ENCODE measurements around the gene FAIM.
"Not testable (repeated sequence)": the region's sequence is repeated elsewhere in the genome, so short reads cannot be mapped to it uniquely, and the experiment has no call there.

FAIM gene

DNA sequence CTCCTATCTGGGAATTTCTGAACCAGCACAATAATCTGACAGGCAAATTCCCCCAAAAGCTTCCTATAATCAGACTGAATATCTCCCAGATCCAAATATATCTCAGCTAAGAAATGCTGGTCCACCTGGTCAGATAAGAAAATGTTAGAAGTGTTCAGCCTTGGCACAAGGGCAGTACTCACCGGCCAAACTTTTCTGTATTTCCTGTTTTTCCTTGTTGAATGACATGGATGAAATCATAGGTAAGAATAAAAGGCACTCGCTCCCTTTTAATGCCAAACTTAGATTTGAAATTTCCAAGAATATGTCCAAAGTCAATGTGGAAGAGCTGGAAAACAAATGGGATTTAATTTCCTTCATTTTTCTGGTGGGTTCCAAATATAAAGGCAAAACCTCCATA, 48.9 kb downstream of the FAIM start:
- no peak overlapping the region for H3K4me3 ChIP-seq (ENCODE audit: low read length)
- no peak for DNase-seq (ENCODE audit: low read depth, low spot score)

DNA sequence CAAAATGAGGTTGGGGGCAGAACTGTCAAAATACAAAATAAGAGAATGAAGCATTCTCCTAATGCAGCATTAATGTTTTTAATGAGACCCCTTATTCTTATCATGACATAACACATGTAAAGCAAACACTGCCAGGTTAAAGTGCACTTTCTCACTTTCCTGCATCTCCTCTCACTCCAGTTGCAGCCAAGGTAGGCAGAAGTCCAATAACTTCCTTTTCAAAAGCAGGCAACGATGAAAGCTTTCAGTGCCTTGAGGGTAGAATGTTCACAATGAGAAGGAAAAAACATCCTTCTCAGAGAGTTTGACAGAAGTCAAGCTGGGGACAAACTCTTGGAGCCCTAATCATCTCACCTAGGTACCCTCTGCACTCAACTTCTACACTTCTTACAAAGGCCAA, 59.5 kb downstream of the FAIM start:
- no peak overlapping the region for H3K4me3 ChIP-seq (ENCODE audit: low read length)
- no peak for DNase-seq (ENCODE audit: low read depth, low spot score)

DNA sequence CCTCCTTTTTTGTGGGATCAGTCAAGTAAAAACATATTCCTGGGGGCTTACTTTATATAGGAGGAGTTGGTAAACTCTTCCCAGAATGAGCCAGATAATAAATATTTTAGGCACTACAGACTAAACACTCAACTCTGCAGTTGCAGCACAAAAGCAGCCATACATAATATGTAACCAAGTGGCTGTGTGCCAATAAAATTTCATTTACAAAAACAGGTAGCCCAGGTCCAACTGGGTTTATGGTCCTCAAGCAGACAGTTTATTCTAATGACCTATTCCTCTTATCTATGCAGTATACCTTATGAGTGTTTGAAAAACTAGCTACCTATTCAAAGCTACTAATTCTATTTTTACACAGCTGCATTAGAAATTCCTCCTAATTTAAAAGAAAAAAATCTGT, 61.8 kb downstream of the FAIM start:
- DNase-seq (ENCODE audit: low read depth, low spot score) = no peak
- no peak overlapping the region for H3K4me3 ChIP-seq (ENCODE audit: low read length)

DNA sequence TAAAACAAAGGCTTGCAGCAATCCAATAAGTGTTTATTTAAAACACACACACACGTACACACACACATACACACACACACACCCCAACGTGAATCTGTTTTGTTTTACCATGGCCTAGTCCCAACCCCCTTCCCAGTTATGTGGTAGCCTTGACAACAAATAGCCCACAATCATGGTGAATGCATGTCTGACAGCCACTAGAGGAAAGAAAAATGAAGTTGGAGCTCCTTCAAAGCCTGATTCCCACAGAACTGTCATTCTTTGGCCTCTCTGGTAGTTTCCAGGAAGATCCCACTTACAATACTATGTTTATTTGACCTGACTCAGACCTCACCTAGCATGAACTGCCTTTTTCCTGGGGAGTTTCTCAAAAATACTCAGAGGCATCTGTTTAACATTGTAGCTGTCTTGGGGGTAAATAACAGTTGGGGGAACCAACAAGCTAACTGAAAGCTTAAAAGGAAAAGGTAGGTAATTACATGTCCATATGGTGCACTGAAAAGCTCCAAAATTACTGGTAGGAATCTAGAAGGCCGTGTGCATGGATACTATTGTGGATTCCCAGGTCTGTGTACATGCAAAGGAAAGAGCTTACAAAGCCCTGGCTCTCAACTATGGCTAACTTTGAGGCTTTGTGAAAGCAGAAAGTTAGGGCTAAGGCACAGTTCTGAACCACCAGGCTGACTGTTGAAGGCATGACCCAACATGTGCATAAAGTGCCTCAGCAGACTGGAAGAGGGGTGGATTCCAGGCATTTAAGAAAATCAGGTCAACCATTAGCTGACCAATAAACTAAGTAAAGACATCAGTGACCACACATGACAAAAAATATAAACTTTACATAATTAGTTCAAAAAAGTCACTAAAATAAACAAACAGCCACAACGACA, 65.3 kb downstream of the FAIM start:
- no peak for DNase-seq (ENCODE audit: low read depth, low spot score)
- H3K4me3 ChIP-seq (ENCODE audit: low read length) = no peak overlapping the region

DNA sequence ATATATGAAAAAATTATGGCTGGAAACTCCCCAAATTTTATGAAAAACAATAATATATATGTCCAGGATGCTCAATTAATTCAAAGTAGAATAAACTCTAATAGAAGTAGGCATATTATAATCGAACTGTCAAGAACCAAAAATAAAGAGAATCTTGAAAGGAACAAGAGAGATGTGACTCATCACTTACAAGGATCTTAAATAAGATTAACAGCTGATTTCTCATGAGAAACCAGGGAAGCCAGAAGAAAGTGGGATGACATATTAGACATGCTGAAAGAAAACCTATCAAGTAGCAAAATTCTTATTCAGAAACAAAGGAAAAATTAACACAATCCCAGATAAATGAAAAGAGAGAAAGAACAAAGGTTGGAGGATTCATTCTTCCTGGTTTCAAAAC, 66.8 kb downstream of the FAIM start:
- DNase-seq (ENCODE audit: low read depth, low spot score) = no peak
- H3K4me3 ChIP-seq (ENCODE audit: low read length) = no peak overlapping the region

DNA sequence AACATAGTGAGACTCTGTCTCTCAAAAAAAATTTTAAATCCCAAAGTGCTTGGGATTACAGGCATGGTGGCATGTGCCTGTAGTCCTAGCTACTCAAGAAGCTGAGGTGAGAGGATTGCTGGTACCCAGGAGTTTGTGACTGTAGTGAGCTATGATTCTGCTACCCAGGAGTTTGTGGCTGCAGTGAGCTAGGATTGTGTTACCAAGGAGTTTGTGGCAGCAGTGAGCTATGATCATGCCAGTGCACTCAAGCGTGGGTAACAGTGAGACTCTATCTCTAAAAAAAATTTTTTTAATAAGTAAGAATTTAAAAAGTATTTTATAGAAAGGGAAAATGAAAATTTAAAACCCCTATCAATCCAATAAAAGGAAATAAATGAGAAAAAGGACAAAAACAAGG, 69.5 kb downstream of the FAIM start:
- no peak for DNase-seq (ENCODE audit: low read depth, low spot score)
- no peak overlapping the region for H3K4me3 ChIP-seq (ENCODE audit: low read length)

DNA sequence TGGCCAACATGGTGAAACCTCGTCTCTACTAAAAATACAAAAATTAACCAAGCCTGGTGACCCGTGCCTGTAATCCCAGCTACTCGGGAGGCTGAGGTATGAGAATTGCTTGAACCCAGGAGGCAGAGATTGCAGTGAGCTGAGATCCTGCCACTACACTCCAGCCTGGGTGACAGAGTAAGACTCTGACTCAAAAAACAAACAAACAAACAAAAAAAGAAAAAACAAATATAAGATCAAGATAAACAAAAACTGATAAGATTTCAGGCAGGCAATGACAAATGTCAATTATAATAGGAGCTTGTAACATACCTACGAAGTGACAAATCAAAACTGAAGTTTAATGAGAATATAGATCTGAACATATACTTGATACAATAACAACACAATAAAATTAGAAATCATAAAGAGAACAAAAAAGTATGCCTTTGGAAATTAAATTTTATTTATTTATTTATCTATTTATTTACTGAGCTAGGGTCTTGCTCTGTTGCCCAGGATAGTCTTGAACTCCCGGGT, 70.4 kb downstream of the FAIM start:
- DNase-seq (ENCODE audit: low read depth, low spot score) = no peak
- H3K4me3 ChIP-seq (ENCODE audit: low read length) = no peak overlapping the region

DNA sequence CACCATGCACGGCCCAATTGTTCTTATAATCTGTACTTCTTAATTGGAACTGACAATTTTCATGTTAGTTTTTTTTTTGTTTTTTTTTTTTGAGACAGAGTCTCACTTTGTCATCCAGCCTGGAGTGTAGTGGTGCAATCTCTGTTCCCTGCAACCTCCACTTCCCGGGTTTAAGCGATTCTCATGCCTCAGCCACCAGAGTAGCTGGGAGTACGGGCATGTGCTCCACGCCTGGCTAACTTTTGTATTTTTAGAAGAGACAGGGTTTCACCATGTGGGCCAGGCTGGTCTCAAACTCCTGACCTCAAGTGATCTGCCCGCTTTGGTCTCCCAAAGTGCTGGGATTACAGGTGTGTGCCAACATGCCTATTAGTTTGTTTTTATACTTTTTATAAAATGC, 72.4 kb downstream of the FAIM start:
- DNase-seq (ENCODE audit: low read depth, low spot score) = not testable (repeated sequence)

DNA sequence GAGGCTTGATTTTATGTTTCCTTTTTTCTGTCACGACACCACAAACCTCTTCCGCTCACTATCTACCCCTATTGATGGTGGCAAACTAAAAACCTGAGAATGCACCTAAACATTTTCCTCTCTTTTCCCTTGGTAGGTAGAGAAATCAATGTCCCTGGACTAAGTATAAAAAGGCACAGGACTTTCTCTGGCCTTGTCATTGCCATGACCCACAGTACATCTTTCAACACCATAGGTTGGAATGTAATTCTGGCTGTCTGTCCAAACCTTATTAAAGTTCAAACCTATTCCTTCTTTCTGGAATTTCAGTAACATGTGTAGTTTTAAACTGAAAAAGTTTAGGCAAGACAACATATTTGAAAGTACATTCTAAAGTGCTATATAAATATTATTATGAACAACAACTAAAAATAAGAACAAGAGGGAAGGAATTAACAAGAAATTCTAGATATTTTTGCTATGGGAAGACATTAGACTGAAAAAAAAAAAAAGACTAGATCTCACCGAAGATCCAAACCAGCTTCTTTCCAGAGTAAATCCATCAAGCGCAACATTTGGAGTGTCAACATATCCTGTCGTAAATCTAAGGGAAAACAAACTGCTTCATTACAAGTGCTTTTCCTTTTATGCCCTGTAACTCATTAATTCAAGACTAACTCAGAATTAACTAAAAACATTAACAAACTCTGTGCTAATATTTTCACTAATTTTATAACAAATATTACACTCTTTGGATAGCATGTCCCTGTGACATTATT, 73.1 kb downstream of the FAIM start:
- no peak overlapping the region for H3K4me3 ChIP-seq (ENCODE audit: low read length)
- DNase-seq (ENCODE audit: low read depth, low spot score) = no peak

More for the DNA sequence above, 72.4 kb downstream of the FAIM start:
- H3K4me3 ChIP-seq (ENCODE audit: low read length) = not testable (repeated sequence)

DNA sequence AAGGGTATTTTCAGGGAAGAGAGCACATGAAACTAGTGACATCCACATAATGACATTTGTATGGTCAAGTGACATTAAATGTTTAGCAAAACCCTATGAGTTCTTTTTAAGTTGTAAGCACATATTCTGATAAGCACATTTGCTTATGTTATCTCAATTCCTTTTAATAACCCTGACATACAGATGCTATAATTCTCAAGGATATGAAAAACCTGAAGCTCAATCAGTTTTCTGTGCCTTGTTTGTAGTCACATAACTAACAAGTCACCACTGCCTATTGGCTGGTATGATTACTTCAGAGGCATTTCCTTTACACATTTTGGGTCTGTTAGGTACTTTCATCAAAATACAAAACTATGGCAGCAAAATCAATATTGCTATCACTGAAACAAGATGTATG, 74.1 kb downstream of the FAIM start:
- DNase-seq (ENCODE audit: low read depth, low spot score) = no peak

More for the DNA sequence above, 74.1 kb downstream of the FAIM start:
- H3K4me3 ChIP-seq (ENCODE audit: low read length) = no peak overlapping the region
